Activated T-cell treated with anti-CD3 and anti-CD28 coated beads, Interleukin-2, amount 50 U/mL, for 72 hours (primary cell): ENCODE measurements around the gene SOX6. TPM values are rescaled to one million over a fixed set of nuclear protein-coding genes. Genes with fewer than 3 reads are reported as not detected.

ENCODE experiments used
- ATAC-seq, 2 donors: fragments of 150-1000 bp; cut with Tn5 transposase; replicated peaks in 1 of 2; 2 replicates each; pipeline ENCODE4 v1.10.0; 2021; ENCODE audit warnings: moderate library complexity in 2 of 2, mild to moderate bottlenecking in 1 of 2
- DNase-seq, 2 donors: peaks; one replicate each; pipeline ENCODE4 v3.0.0; 2021 to 2022; ENCODE audit warnings: mixed read lengths in 1 of 2
- H3K27ac Mint-ChIP-seq: one replicate; pipeline ENCODE4 v1.8.0; 2022; ENCODE audit warnings: mild to moderate bottlenecking, moderate library complexity, mixed read lengths
- H3K27me3 Mint-ChIP-seq: one replicate; pipeline ENCODE4 v1.8.0; 2022; ENCODE audit warnings: low read depth, mixed read lengths
- H3K36me3 Mint-ChIP-seq, 2 donors: one replicate each; pipeline ENCODE4 v1.8.0; 2022; ENCODE audit warnings: mixed read lengths in 2 of 2, mild to moderate bottlenecking in 1 of 2; ENCODE audit not compliant: insufficient read depth in 2 of 2
- H3K4me1 Mint-ChIP-seq: one replicate; pipeline ENCODE4 v1.8.0; 2022; ENCODE audit warnings: low read depth, mixed read lengths
- H3K4me3 Mint-ChIP-seq, 2 donors: one replicate each; pipeline ENCODE4 v1.8.0; 2022; ENCODE audit warnings: mild to moderate bottlenecking in 2 of 2, mixed read lengths in 2 of 2, moderate library complexity in 2 of 2
- H3K9me3 Mint-ChIP-seq, 2 donors: one replicate each; pipeline ENCODE4 v1.8.0; 2022; ENCODE audit warnings: mixed read lengths in 2 of 2
- total RNA-seq, 2 donors: library from RNA; stranded (reverse); gene quantifications; one replicate each; pipeline ENCODE4 v1.2.3, GENCODE V29; 2022

SOX6 gene
- total RNA-seq, 2 donors from 2014 or later: 0.48 TPM; not detected in 1

DNA sequence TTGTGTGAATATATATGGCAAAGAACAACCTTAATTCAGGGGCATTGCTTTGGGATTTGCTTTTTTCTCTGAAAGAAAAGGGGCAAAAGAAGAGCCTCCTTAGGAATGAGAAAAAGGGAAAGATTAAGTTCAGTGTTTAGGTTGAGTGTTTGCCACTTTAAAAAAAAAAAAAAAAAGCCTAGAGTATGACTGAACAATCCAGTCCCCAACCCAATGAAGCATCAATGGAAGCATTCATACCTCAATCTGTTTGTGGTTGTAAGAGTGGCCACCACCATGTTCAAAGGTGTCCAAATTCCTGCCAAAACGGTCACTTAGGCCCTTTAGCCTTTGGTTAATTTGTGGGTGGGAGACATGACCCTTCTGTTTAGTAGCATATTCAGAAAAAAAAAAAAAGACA lies 260.6 kb downstream of the SOX6 start:
- Mint-ChIP-seq H3K27ac (no peak overlapping the region), H3K27me3 (no peaks in the 10 kb centered on the region), H3K9me3 (peaks cover 0 to 6% of the 10 kb centered on the region in 2 donors), H3K36me3 (peaks cover 0 to 2% of the 10 kb centered on the region in 2 donors), H3K4me1 (no peaks in the 10 kb centered on the region), H3K4me3 (no peak overlapping the region)
- DNase-seq (no peak), ATAC-seq (no peak)

DNA sequence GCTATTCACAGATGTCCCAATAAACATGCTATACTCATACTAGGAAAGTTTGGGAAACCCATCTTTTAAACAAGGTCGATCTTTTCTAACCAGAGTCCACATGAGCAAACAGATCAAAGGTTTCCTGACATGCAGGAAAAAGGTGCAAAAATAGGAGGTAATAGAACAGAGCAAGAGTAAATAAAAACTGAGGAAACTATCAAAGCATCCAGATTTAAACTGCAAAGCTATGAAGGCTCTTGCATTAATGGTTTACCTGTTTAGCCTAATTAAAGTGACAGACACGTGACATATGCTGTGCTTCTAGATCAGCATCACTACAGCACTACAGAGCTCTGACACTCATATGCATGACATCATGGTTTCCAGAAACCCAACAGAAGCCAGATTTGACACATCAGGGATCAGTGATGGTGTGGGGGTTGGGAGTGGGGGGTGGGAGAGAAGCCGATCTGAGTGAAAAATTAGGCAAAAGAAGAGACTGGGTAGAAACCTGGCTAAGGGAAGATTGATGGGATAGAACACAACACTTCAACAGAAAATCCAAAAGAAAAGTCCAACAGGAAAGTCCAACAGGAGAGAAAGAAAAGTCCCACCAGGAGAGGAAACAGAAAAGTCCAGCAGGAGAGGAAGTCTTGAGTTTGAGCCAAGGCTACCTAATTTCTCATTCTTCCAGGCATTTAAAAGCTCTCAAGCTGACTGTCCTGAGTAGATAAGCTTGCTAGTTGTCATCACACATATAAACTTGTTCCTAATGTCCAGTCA lies 262.3 kb downstream of the SOX6 start:
- H3K4me1 Mint-ChIP-seq: no peaks in the 10 kb centered on the region
- no peak overlapping the region for H3K4me3 Mint-ChIP-seq
- DNase-seq: no peak
- peaks cover 0 to 4% of the 10 kb centered on the region in 2 donors for H3K9me3 Mint-ChIP-seq
- no peaks in the 10 kb centered on the region for H3K36me3 Mint-ChIP-seq
- no peak overlapping the region for H3K27ac Mint-ChIP-seq
- no peak for ATAC-seq
- no peaks in the 10 kb centered on the region for H3K27me3 Mint-ChIP-seq

DNA sequence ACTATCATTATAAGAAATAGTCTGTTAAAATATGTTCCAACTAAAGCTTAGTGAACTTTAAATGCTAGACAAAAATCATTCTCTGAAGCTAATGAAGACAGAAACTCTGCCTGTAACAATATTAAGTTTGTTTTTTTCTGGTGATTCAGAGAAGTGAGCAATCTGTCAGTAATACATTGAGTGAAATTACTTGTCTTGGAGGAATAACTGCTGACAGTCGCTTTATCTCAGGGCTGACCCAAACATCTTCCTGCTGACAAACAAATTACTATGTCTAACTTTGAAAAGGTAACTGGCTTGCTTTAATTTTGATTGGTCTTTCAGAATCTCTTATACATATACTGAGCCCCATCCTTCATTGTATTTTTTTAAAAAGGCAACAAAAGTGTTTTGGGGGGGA lies 264.5 kb downstream of the SOX6 start:
- ATAC-seq (no peak), DNase-seq (no peak)
- Mint-ChIP-seq H3K4me1 (no peaks in the 10 kb centered on the region), H3K27me3 (no peaks in the 10 kb centered on the region), H3K36me3 (no peaks in the 10 kb centered on the region), H3K9me3 (peaks cover 0 to 5% of the 10 kb centered on the region in 2 donors), H3K27ac (no peak overlapping the region), H3K4me3 (no peak overlapping the region)

GRCh38 chr11:16089481-16089880 lies 266.9 kb downstream of the SOX6 start:
- DNase-seq (no peak), ATAC-seq (no peak)
- Mint-ChIP-seq H3K27ac (no peak overlapping the region), H3K4me1 (no peaks in the 10 kb centered on the region), H3K9me3 (peaks cover 0 to 8% of the 10 kb centered on the region in 2 donors), H3K27me3 (no peaks in the 10 kb centered on the region), H3K4me3 (no peak overlapping the region), H3K36me3 (no peaks in the 10 kb centered on the region)

DNA sequence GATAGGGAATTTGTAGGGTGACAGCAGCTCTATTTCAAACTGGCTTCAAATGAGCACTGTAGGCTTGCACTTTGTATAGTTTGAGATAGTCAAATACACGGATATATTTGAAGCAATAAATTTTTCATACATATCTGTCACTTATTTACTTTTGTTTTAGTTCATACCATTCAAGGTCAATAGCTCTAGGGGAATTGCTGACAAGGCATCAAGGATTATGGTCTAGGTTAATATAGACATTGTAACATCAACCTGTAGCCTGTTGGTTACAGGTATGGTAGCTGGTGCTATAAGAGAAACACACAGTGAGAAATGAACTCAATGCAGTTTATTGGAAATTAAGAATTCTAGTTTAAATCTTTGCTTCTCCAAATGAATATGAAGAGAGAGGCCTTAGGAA lies 267.6 kb downstream of the SOX6 start:
- no peak overlapping the region for H3K27ac Mint-ChIP-seq
- no peaks in the 10 kb centered on the region for H3K36me3 Mint-ChIP-seq
- no peak overlapping the region for H3K4me3 Mint-ChIP-seq
- peaks cover 0 to 5% of the 10 kb centered on the region in 2 donors for H3K9me3 Mint-ChIP-seq
- ATAC-seq: no peak
- no peaks in the 10 kb centered on the region for H3K4me1 Mint-ChIP-seq
- no peak for DNase-seq
- H3K27me3 Mint-ChIP-seq: no peaks in the 10 kb centered on the region

GRCh38 chr11:16087886-16088285 lies 268.5 kb downstream of the SOX6 start:
- H3K4me3 Mint-ChIP-seq: no peak overlapping the region
- H3K4me1 Mint-ChIP-seq: no peaks in the 10 kb centered on the region
- H3K27ac Mint-ChIP-seq: no peak overlapping the region
- H3K27me3 Mint-ChIP-seq: no peaks in the 10 kb centered on the region
- H3K9me3 Mint-ChIP-seq: peaks cover 0 to 4% of the 10 kb centered on the region in 2 donors
- no peak for ATAC-seq
- H3K36me3 Mint-ChIP-seq: no peaks in the 10 kb centered on the region
- no peak for DNase-seq

- no peaks in the 10 kb centered on the region for H3K4me1 Mint-ChIP-seq
- no peak overlapping the region for H3K4me3 Mint-ChIP-seq
- no peak overlapping the region for H3K27ac Mint-ChIP-seq
- no peaks in the 10 kb centered on the region for H3K27me3 Mint-ChIP-seq
- peaks cover 0 to 4% of the 10 kb centered on the region in 2 donors for H3K9me3 Mint-ChIP-seq
- ATAC-seq (no peak), DNase-seq (no peak)
- no peaks in the 10 kb centered on the region for H3K36me3 Mint-ChIP-seq
These were observed 270.0 kb downstream of the SOX6 start for GRCh38 chr11:16086229-16086819.

DNA sequence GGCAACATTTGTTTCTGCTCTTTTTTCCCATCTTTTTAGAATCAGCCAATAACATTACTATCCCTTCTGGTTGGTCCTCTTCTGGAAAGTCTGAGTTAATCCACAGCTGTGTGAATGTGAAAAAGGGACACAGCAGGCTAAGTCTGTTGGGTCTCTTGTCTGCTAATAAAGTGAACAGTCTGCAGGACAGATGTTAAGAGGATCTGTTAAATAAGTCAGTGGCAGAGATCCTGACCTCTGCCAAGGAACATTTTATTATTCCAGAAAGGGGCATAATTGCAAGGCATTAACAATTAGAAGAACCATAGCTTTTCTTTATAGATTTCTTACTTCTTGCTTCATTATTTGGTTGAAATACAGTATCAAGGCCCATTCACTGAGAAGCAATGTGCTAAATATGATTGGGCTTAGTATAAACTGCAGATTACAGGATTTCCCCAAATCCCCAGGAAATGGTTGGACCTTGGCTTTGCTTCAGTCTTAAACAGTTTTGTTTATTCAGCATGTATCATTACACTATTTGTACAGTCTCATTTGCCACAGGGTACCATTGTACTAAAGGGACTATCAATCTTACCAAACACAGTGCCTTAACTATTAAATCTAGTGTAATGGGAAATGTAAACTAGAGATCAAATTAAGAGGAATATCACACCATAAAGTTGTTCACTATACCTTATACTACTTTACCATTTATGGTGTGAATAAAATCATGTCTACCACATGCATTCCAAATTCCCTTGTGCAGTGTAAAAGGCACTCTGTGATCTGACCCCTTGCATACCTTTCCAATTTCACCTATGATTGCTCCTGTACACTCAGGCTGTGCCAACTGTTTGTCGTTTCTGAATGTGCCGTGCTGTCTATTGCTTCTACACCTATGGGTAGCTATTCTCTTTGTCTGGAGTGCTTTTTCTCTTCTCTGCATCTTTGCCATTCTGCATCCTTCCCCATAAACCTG lies 274.0 kb downstream of the SOX6 start:
- no peaks in the 10 kb centered on the region for H3K36me3 Mint-ChIP-seq
- DNase-seq (no peak), ATAC-seq (no peak)

DNA sequence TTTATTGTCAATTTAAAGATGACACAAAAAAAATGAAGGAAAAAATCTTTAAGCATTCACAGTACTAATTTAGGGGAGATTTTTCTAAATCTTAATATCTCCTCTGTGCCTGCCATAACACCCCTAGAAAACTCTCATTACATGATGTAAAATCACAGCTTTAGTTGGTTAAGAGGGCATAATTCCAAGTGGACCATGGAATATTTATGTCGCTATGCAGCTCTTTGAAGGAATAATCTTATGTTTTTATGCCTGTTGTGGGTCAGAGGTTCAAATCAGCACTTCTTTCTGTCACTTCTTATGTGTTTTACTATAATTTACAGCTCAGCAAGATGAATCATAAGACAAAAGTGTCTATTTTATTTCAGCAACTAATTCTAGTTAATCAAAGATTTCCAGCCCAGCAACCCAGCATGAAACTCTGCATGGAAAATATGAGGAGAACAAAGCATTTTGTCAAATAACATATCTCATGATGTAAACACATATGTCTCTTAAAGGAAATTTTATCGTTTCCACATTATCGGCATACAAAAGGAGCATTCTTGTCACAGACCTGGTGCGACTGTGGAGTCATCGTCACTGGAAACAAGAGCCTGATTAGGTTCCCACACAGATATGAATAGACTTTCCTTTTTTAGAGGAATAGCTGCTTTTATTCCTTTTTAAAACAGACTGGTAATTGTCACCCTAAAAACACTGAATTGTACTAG lies 274.8 kb downstream of the SOX6 start:
- ATAC-seq (no peak), DNase-seq (no peak)
- Mint-ChIP-seq H3K36me3 (no peaks in the 10 kb centered on the region), H3K27ac (no peak overlapping the region), H3K27me3 (no peaks in the 10 kb centered on the region), H3K9me3 (peaks cover 6% of the 10 kb centered on the region in 2 donors), H3K4me3 (no peak overlapping the region), H3K4me1 (no peaks in the 10 kb centered on the region)

More for the DNA sequence above, 274.0 kb downstream of the SOX6 start:
- Mint-ChIP-seq H3K9me3 (peaks cover 5 to 6% of the 10 kb centered on the region in 2 donors), H3K4me1 (no peaks in the 10 kb centered on the region), H3K27ac (no peak overlapping the region), H3K4me3 (no peak overlapping the region), H3K27me3 (no peaks in the 10 kb centered on the region)

GRCh38 chr11:16080688-16081381 lies 275.5 kb downstream of the SOX6 start:
- H3K27ac Mint-ChIP-seq: no peak overlapping the region
- no peak overlapping the region for H3K4me3 Mint-ChIP-seq
- H3K9me3 Mint-ChIP-seq: peaks cover 9% of the 10 kb centered on the region in 2 donors

GRCh38 chr11:16078936-16079335 lies 277.4 kb downstream of the SOX6 start:
- ATAC-seq: no peak
- Mint-ChIP-seq H3K4me1 (no peaks in the 10 kb centered on the region), H3K9me3 (peaks cover 11 to 13% of the 10 kb centered on the region in 2 donors)

More at GRCh38 chr11:16080688-16081381, 275.5 kb downstream of the SOX6 start:
- ATAC-seq (no peak), DNase-seq (no peak)
- Mint-ChIP-seq H3K36me3 (peaks cover 0 to 2% of the 10 kb centered on the region in 2 donors), H3K27me3 (no peaks in the 10 kb centered on the region), H3K4me1 (no peaks in the 10 kb centered on the region)

GRCh38 chr11:16070573-16070972 lies 285.8 kb downstream of the SOX6 start:
- ATAC-seq: no peak
- no peaks in the 10 kb centered on the region for H3K4me1 Mint-ChIP-seq
- no peaks in the 10 kb centered on the region for H3K27me3 Mint-ChIP-seq
- H3K27ac Mint-ChIP-seq: no peak overlapping the region
- H3K36me3 Mint-ChIP-seq: no peaks in the 10 kb centered on the region
- no peak for DNase-seq
- H3K9me3 Mint-ChIP-seq: peaks cover 9 to 10% of the 10 kb centered on the region in 2 donors
- no peak overlapping the region for H3K4me3 Mint-ChIP-seq

More at GRCh38 chr11:16078936-16079335, 277.4 kb downstream of the SOX6 start:
- no peak for DNase-seq
- H3K27me3 Mint-ChIP-seq: no peaks in the 10 kb centered on the region
- H3K36me3 Mint-ChIP-seq: peaks cover 0 to 2% of the 10 kb centered on the region in 2 donors
- H3K27ac Mint-ChIP-seq: no peak overlapping the region
- no peak overlapping the region for H3K4me3 Mint-ChIP-seq
